COLO668 (cell line): ENCODE measurements around the gene SCGB3A1.

Experiments
- DNase-seq: peaks from one replicate; lab custom pipeline; 2025; ENCODE audit not compliant: unreplicated experiment; lab: John Stamatoyannopoulos, UW

SCGB3A1 gene

DNA sequence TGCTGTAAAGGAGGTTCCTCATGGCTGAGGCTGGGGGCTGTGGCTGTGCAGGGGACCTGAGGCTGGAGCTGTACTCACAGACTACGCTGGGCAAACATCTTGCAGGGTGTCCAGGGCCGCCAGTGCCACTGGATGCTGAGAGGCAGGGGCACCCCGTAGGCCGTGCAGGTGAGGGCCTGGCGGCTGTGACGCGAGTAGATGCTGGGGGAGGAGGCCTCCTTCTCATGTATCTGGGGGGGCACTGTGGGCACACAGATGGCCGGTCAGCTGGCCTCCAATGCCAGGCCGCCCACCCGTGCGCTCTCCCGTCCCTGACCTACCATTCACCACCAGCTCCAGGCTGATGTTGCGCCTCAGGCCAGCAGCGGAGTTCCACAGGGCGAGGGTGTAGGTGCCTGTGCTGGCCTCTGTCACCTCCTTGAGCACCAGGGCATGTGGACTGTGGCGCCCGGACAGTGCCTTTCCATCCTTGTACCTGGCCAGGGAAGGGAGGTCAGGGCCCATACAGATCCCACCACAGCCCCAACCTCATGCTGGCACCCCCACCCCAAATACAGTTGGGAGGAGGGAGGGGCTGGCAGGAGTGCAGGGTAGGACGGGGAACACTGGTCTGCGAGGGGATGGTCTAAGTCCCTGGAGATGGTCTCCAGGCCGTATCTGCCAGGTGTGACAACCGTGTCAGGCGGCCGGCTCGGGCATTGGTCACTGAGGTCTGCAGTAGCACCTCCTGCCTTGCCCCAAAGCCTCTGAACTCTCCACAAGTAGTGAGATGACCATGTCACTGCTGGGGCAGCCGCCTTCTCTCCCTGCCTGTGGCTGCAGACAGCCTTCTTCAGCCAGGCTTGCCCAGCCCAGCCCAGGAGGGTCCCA lies 34.7 kb upstream of the SCGB3A1 start:
- no peak for DNase-seq

DNA sequence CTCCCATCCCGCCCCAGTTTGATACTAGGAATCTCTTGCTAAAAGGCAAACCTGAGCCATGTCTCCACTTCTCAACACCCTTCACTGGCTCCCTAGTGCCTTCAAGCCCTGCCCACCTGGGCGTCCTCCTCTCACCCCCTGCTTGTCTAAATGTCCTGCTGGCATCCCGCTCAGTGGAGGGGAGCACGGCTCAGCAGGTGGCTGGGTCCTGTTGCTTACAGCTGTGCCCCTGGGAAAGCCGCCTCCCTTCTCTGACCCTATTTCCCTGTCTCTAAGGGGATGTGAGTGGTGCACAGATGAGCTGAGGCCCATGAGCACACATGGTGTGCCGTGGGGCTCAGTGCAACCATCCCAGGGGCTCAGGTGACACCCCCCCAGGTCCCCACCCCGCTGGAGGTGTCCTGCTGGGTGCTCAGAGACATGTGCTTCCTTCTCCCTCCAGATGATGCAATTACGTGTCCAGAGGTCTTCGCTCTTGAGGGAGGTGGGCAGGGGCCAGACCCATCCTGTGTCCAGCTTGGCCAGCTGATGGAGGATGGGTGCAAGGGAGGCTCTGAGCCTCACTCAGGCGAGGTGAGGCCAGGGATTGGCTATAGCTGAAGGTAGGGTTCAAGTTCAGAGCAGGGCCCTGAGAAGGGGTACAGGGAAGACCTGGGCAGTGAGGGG lies 34.0 kb upstream of the SCGB3A1 start:
- DNase-seq = no peak

- DNase-seq = no peak
Measured at GRCh38 chr5:180624587-180624986, 33.3 kb upstream of the SCGB3A1 start.

DNA sequence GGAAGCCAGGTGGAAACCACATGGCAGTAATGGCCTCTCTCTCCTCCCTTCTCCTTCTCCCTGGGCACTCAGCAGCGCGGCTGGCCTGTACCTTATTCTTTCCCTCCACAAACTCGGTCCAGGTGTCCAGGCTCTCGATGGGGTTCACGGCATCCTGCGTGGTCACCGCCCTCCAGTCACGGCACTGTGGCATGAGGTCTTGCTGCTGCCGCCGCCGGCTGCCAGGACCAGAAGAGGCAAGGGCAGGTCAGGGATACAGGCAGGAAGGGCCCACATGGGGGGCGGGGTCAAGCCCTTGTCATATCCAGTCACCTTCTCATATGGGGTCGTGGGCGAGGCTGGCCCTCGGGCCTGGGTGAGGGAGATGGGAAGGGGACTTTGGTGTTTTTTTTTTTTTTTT lies 32.5 kb upstream of the SCGB3A1 start:
- DNase-seq = no peak

GRCh38 chr5:180623411-180623834 lies 32.1 kb upstream of the SCGB3A1 start:
- DNase-seq = no peak

GRCh38 chr5:180622910-180623309 lies 31.6 kb upstream of the SCGB3A1 start:
- no peak for DNase-seq

- DNase-seq = no peak
Measured at GRCh38 chr5:180621311-180621710, 30.0 kb upstream of the SCGB3A1 start.

DNA sequence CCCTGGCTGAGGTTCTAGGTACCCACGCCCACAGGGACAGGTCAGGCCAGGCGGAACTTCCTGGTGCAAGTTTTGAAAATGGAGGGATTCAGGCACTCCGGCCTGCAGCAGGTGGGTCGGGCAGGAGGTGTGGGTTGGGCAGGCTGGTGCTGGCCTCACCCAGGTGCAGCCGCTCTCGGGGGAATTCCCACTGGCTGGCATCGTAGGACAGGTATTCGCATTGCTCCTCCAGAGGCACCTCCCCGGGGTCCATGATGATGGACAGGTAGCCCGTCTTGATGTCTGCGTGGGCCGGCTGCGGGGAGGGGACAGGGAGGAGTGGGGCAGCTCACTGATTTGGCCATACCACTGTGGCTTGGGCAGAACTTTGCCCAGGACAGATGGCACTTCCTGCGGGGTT lies 28.7 kb upstream of the SCGB3A1 start:
- peak; percentile 5 for DNase-seq

- no peak for DNase-seq
Measured at GRCh38 chr5:180619563-180619915, 28.2 kb upstream of the SCGB3A1 start.

DNA sequence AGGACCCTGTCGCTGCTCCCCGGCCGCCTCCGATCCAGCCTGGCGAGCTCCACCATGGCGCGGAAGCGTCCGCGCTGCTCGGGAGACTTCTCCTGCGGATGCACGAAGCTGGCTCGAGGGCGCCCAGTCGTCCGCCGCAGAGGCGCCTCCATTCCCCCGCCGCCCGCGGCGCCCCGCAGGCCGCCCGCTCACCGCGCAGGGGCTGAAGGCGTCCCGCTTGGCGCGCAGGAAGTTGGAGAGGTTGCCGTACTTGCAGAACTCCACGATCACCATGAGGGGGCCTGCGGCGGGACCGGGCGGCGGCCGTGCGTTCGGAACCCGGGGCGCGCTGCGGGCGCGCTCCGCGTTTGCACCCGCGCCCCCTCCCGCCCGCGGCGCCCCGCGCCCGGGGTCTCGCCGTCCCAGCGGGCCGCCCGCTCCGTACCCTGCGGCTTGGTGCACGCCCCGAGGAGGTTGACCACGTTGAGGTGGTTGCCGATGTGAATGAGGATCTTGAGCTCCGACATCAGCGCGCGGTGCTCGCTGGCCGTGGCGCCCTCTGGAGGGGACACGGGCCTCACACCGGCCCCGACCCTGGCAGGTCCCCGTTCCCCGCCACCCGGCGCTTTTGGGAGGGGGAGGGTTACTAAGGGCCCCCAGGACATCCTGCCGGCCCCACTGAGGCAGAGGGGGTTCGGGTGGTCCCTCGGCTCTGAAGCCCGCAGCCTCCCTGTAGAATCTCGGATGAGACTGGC lies 27.7 kb upstream of the SCGB3A1 start:
- peak; percentile 9 for DNase-seq

- no peak for DNase-seq
Measured at GRCh38 chr5:180618487-180618828, 27.2 kb upstream of the SCGB3A1 start.

- DNase-seq = no peak
Measured at GRCh38 chr5:180613814-180614188, 22.5 kb upstream of the SCGB3A1 start.

- no peak for DNase-seq
Measured at GRCh38 chr5:180613188-180613813, 22.0 kb upstream of the SCGB3A1 start.

DNA sequence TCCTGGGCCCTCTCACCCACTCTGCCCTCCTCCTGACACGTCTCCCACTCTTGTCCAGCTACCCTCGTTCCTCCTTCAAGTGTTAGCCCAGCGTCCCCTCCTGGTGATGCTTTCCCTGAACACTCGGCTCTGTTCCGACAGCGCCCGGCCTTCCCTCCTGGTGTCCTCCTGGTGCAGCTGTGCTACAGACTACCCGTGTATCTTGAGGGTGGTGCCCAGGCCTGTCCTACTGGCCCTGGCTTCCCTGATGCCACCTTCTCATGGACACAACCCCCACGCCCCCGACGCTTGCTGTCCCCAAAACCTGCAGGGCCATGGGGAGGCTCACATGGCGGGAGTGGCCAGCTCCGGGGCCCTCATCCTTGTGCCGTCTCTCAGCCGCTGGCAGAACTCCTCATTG lies 21.4 kb upstream of the SCGB3A1 start:
- DNase-seq = no peak

- DNase-seq = peak; percentile 42
Measured at GRCh38 chr5:180611140-180611850, 20.0 kb upstream of the SCGB3A1 start.

- DNase-seq = no peak
Measured at GRCh38 chr5:180609817-180610550, 18.7 kb upstream of the SCGB3A1 start.

GRCh38 chr5:180609386-180609785 lies 18.1 kb upstream of the SCGB3A1 start:
- DNase-seq = no peak

DNA sequence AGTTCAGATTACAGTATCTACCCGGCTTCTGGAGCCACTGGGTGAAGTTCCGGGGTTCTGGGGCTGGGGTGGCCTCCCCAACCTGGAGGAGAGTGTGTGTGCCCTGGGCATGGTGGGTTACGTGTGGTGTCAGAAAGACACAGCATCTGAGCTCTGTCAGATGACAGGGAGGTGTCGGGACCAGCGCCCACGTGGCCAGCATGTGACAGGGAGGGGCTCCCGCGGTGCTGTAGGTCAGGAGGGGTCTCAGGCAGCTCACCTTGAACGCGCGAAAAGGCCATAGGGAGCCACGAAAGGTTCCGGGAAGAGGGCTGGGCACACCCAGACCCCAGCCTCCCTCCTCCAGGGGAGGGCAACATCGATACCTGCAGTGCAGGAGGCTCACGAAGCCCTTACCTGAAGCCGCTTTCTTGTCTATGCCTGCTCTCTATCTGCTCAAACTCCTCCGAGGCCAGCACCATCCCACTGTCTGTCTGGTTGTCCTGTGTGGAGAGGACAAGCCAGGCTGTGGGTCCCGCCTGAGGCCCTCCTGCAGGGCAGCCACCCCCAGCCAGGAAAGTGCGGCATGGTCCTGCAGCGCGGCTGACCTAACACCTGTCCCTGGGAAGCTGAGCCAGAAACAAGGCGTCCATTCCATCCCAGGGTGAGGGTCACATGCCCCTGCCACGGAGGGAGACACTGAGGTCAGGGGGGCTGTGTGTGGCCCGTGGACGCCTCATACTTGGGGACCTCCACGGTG lies 17.4 kb upstream of the SCGB3A1 start:
- no peak for DNase-seq

GRCh38 chr5:180607861-180608571 lies 16.7 kb upstream of the SCGB3A1 start:
- no peak for DNase-seq
